A673 (cell line): ENCODE measurements around the gene SLC45A1.

Experiments
- CTCF ChIP-seq: fragments of 300-800, 200-600 bp; sonication (generic); conservative IDR thresholded peaks from 2 replicates; pipeline ENCODE4 v1.5.1; 2017; ENCODE audit warnings: low read depth, mild to moderate bottlenecking, antibody characterized with exemption, low read length, moderate library complexity, mixed read lengths
- EZH2 ChIP-seq: fragments of 200-600 bp; sonication (generic); IDR thresholded peaks from 2 replicates; pipeline ENCODE4 v1.6.1; 2017; ENCODE audit warnings: borderline replicate concordance, low read depth, mild to moderate bottlenecking, mixed read lengths, antibody characterized with exemption, low read length; ENCODE audit not compliant: poor library complexity, severe bottlenecking

- no peak for TF ChIP-seq CTCF
- TF ChIP-seq EZH2 = no peak
Observed at GRCh38 chr1:8359617-8360481, 41.9 kb downstream of the SLC45A1 start.
